GM20431 (cell line): ENCODE results near the gene DKC1.

Experiments
- in situ Hi-C: fragments of 300-500 bp; cut with MseI, MboI; formaldehyde crosslinking; loops from one replicate; pipeline ENCODE4 v1.15.0; 2020; ENCODE audit warnings: low sequenced_read_pairs; ENCODE audit not compliant: unreplicated experiment

The DKC1 gene

DNA sequence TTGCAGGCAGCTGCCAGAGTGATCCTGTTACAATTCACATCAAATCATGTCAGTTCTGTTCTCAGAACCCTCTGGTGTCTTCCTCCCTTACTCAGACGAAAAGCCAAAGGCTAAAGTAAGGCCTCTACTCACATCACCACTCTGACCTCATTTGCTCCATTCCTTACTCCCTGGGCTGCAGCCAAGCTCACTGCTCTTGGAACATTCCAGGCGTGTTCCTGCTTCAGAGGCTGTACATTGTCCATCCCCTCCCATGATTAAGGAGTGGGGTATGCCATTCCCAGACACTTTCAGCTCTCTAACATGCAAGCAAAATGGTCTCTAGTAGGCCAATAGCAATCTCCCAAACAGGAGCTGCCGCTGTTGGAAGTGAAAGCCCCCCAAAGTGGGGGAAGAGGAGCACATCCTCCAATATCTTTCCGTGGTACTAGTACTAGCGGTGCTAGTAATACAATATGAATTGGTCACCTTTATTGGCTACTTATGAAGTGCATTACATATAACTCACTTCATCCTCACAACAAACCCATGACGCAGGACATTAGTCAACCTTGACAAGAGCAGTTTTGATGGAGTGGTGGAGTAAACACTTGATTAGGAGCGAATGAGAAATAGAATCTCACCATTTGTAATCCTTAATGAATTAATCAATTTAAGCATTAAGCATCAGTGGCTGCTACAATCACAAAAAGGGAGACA is 26.8 kb upstream of the DKC1 start:
- in situ Hi-C loops, result no loop called here

DNA sequence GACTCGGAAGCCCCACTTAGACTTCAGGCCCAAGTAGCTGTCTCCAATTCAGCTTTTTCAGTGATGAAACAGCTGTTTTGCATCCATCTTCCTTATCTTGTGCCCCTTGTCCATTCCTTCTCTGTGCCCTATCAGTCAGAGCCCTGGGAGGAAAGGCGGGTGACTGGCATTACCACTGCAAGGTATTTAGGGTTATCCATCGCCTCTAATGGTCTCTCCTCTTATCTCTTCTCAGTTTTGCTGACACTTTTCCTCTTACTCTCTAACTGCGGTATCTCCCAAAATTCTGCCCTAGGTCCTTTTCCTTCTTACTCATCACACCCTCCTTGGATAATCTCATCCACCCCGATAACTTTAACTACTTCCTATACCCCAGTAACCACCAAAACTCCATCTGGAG is 25.5 kb upstream of the DKC1 start:
- in situ Hi-C loops, result no loop called here

- in situ Hi-C loops, result no loop called here
Observed at GRCh38 chrX:154738011-154738738, 24.5 kb upstream of the DKC1 start.

GRCh38 chrX:154739952-154740465 is 22.7 kb upstream of the DKC1 start:
- in situ Hi-C loops, result no loop called here

- in situ Hi-C loops, result no loop called here
Observed at GRCh38 chrX:154742613-154743012, 20.1 kb upstream of the DKC1 start.

GRCh38 chrX:154748712-154749339 is 13.8 kb upstream of the DKC1 start:
- in situ Hi-C loops, result no loop called here

- in situ Hi-C loops, result no loop called here
Observed at GRCh38 chrX:154749856-154750255, 12.8 kb upstream of the DKC1 start.

- in situ Hi-C loops, result no loop called here
Observed at GRCh38 chrX:154750301-154751202, 12.1 kb upstream of the DKC1 start, which contains the start of gene GAB3. Gene GAB3 (minus strand): TSS chrX:154751077. CDS start chrX:154751025, 52 bp downstream.

DNA sequence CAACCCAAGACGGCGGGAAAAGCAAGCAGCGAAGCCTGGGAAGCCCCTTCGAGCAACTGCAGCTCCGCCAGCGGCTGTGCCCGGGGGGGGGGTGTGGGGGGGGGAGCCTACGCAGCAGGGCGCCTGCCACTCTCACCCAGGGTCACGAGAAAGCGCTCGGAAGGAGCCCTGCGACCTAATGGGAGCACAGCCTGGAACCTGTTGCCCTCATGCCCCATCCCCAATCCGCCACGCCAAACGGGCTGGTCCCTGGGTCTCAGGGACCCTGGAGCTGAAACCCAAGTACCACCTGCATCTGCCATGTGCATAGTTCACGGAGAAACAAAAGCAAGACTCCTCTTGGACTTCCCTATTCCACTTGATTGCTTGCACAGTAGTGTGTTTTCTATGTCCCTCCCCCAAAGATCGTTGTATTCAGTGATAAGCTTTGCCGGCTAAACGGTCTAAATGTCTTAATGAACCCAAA is 11.4 kb upstream of the DKC1 start:
- in situ Hi-C loops, result no loop called here

DNA sequence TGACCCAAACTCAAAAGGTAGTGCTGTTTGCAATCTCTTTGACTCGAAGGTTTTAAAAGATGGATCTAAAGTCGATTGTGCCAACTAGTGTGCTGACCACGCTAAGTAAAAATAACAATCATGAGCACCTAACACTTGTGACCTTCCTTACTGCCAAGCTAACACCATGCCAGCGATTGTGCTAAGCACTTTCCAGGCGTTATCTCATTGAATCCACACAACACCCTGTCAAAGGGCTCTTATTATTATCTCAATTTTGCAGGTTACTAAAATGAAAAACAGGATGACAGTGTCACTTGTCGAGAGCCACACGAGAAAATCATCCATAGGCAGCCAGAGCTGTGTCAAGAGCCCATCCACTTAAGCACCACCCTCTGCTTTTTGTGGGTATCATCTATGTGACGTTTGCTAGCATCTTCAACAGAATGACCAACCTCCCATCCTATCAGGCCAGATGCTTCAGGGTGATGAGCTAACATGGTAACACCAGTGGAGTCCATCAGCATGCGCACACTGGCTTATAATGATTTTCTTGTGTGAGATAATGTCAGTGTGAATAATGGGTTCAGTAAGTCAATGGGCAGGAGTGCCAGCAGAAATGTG is 10.9 kb upstream of the DKC1 start:
- in situ Hi-C loops, result no loop called here

- in situ Hi-C loops, result no loop called here
Observed at GRCh38 chrX:154758696-154759095, 4.0 kb upstream of the DKC1 start.

- in situ Hi-C loops, result no loop called here
Observed at GRCh38 chrX:154761977-154762536, 607 bp upstream of the DKC1 start.

DNA sequence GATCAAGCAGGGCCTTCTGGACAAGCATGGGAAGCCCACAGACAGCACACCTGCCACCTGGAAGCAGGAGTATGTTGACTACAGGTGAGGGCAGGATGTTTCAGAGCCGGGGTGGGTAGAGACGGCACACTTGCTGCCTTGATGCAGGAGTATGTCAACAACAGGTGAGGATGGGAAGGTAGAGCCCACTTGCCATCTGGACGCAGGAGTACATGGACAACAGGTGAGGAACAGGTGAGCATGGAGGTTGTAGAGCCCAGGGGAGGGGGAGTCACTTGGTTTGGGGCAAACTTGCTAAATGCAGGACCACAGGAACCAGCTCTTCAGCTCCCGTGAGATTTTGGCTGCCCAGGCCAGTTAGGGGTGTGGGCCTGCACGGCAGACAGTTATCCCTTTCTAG is 12.0 kb downstream of the DKC1 start:
- in situ Hi-C loops, result no loop called here

DNA sequence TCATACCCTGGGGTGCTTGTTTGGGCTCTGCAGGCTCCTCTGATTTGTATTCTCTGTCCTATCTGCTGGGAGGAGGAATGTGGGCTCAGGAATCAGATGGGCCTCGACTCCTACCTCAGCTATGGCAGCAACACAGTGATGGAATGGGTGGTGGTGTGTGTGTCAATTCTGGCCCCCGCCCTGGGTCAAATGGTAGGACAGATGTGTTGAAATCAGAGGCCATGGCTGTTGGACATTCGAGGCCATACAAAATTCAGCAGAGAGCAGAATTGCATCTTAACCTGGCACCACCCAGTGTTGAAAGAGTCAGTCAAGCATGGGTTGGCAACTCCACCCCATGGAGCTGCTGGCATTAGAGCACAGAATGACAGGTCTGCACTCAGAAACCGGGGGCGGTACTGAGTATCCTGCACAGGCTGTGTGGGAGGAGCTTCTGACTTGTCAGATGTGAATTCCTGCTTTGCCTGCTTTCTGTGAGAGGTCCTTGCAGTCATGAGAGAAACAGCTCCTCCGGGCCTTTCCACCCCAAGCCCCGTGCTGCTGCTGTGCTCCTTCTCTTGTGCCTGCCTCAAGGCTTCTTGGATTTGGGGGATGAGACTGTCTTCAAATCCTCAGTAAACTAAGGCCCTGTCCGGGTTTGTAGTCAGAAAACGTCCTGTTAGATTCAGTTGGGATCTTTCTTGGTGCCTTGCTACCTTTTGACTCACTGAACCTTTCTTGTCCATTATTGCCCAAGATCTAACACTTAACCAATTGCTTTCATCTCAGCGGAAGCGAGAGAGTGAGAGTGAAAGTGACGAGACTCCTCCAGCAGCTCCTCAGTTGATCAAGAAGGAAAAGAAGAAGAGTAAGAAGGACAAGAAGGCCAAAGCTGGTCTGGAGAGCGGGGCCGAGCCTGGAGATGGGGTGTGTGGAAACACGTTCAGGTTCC is 13.0 kb downstream of the DKC1 start:
- in situ Hi-C loops, result no loop called here

GRCh38 chrX:154776753-154777152 is 14.1 kb downstream of the DKC1 start:
- in situ Hi-C loops, result no loop called here

DNA sequence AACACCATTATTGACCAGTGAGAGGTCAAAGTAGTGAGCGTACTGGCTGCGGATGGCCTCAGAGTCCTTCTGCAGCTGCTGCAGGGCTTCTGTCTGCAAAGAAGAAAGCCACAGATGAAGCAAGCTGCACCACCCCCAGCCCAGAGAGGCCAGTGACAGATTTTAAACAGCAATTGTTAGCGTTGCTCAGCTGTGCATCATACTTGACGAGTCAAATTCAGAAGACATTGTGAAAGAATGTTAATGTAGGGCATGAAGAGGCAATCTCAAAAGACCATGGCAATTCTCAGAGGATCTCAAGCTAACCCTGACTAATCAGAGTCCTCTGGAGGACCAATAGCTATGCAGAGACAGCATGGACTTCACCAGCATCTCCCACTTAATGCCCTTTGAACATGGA is 16.6 kb downstream of the DKC1 start:
- in situ Hi-C loops, result no loop called here

DNA sequence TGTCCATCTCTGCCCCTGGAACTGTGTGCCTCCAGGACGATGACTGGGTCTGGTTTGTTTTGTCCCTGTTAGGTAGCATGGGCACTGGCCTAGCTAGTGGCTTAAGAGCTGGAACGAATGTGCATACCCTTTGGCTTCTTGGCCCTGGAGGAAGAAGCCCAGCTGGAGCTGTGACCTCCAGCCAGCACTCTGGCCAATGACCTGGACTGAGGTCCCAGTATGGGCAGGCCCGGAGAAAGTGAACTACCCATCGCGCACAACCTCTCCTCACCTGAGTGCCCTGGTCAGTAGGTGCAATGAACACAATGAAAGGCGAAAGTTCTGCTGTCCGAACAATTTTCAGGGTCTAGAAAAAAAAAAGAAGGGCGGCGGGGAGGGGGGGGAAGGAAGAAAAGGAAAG is 18.3 kb downstream of the DKC1 start:
- in situ Hi-C loops, result no loop called here
